ENCODE measurements around the gene RALGAPB. TPM values are rescaled to one million over a fixed set of nuclear protein-coding genes. Genes with fewer than 3 reads are reported as not detected.

RALGAPB gene
- total RNA-seq, 2 experiments from 2014 or later = 30.4 to 31.9 TPM

DNA sequence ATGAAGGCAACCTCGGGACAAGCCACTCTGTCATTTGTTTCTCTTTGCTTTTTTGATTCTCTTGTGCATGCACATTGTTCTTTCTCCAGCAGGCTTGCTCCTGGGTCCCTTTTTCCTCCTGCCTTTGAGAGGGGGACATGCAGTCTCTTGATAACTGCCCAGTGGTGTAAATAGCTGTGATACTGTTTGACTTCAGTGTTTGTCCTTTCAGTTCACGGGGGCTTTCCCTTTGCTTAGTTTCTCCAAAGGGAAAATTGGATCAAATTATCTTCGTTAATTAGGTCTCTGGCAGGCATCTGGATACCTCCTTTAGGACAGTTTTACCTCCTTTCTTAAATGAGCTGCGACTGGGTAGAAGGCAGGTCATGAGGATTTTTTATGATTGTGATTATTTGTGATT, 41.5 kb downstream of the RALGAPB start:
- POLR2A ChIA-PET = no interaction called here
- no peak overlapping the region for H3K27ac ChIP-seq (ENCODE audit: low read depth in 1 of 2, low read length in 2 of 2)
- intact Hi-C loops (cut with DNase I, micrococcal nuclease) = no loop called here
- Mint-ChIP-seq H3K4me1 (ENCODE audit: low read depth) (no peaks in the 10 kb centered on the region), H3K4me3 (no peak overlapping the region), H3K27ac (no peak overlapping the region), H3K27me3 (no peaks in the 10 kb centered on the region), H3K9me3 (no peaks in the 10 kb centered on the region), H3K36me3 (ENCODE audit: low read depth) (peaks cover 86% of the 10 kb centered on the region)
- TF ChIP-seq, protein P1, sequence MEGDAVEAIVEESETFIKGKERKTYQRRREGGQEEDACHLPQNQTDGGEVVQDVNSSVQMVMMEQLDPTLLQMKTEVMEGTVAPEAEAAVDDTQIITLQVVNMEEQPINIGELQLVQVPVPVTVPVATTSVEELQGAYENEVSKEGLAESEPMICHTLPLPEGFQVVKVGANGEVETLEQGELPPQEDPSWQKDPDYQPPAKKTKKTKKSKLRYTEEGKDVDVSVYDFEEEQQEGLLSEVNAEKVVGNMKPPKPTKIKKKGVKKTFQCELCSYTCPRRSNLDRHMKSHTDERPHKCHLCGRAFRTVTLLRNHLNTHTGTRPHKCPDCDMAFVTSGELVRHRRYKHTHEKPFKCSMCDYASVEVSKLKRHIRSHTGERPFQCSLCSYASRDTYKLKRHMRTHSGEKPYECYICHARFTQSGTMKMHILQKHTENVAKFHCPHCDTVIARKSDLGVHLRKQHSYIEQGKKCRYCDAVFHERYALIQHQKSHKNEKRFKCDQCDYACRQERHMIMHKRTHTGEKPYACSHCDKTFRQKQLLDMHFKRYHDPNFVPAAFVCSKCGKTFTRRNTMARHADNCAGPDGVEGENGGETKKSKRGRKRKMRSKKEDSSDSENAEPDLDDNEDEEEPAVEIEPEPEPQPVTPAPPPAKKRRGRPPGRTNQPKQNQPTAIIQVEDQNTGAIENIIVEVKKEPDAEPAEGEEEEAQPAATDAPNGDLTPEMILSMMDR (IDR thresholded peaks at IDR 0.05) = no peak
- H3K4me1 ChIP-seq (ENCODE audit: insufficient read depth, low read length) = no peaks in the 10 kb centered on the region
- no peak for DNase-seq
- H3K27me3 ChIP-seq (ENCODE audit: control insufficient read depth in 1 of 2, insufficient read depth in 2 of 2, low read length in 2 of 2) = no peaks in the 10 kb centered on the region
- no peaks in the 10 kb centered on the region for H3K9me3 ChIP-seq (ENCODE audit: control insufficient read depth in 1 of 2, insufficient read depth in 1 of 2, low read length in 2 of 2)
- no peak for ATAC-seq (ENCODE audit: poor library complexity)
- H3K36me3 ChIP-seq (ENCODE audit: insufficient read depth, low read length) = peaks cover 59% of the 10 kb centered on the region
- CTCF ChIA-PET = interaction anchor here (0.6 to 1.0 kb wide), 2 partner anchors 16 to 97 kb away, joined by 3 to 4 read pairs; no protein-coding TSS in a partner anchor
- no peak overlapping the region for H3K4me3 ChIP-seq (ENCODE audit: low read length)

DNA sequence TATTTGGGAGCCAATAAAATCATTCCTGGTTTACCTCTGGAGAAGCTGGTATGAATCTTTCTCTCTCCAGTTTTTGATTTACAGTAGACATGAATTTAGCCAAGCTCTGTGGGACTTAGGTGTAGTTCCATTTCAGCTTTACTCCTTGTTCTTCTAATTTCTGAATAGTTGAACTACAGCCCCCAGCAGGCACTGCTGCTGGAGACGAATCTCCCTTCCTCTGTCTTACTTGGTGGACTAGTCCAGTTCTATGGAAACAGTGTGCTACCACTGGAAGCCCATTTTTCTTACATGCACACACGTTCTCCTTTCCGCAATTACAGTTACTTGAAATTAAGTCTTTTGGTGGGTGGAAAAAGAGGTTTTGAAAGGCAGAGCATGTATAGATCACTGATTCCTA, 42.3 kb downstream of the RALGAPB start:
- Histone ChIP-seq H3K4me1 (ENCODE audit: insufficient read depth, low read length) (no peaks in the 10 kb centered on the region), H3K36me3 (ENCODE audit: insufficient read depth, low read length) (peaks cover 60% of the 10 kb centered on the region), H3K4me3 (ENCODE audit: low read length) (no peak overlapping the region), H3K27ac (ENCODE audit: low read depth in 1 of 2, low read length in 2 of 2) (no peak overlapping the region), H3K27me3 (ENCODE audit: control insufficient read depth in 1 of 2, insufficient read depth in 2 of 2, low read length in 2 of 2) (no peaks in the 10 kb centered on the region), H3K9me3 (ENCODE audit: control insufficient read depth in 1 of 2, insufficient read depth in 1 of 2, low read length in 2 of 2) (no peaks in the 10 kb centered on the region)
- ChIA-PET POLR2A (no interaction called here), CTCF (no interaction called here)
- no peaks in the 10 kb centered on the region for H3K4me1 Mint-ChIP-seq (ENCODE audit: low read depth)
- no peaks in the 10 kb centered on the region for H3K9me3 Mint-ChIP-seq
- peaks cover 86% of the 10 kb centered on the region for H3K36me3 Mint-ChIP-seq (ENCODE audit: low read depth)
- no peak for DNase-seq
- TF ChIP-seq, protein P1 (IDR thresholded peaks at IDR 0.05) = no peak
- H3K4me3 Mint-ChIP-seq = no peak overlapping the region
- ATAC-seq (ENCODE audit: poor library complexity) = no peak
- no peaks in the 10 kb centered on the region for H3K27me3 Mint-ChIP-seq
- intact Hi-C loops (cut with DNase I, micrococcal nuclease) = no loop called here
- H3K27ac Mint-ChIP-seq = no peak overlapping the region

DNA sequence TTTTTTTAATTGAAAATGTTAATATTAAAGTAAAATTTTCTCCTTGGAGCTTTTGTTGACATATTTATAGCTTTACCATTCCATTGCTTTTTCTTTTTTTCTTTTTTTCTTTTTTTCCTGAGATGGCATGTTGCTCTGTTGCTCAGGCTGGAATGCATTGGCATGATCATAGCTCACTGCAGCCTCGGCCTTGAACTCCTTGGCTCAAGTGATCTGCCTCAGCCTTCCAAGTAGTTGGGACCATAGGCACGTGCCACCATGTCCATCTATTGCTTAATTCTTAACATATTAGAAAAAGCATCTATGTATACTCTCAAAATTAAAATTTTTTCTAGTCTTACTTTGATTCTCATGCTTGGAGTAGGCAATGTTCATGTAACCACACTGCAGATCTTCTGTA, 43.0 kb downstream of the RALGAPB start:
- CTCF ChIA-PET = no interaction called here
- no peaks in the 10 kb centered on the region for H3K27me3 Mint-ChIP-seq
- Histone ChIP-seq H3K9me3 (ENCODE audit: control insufficient read depth in 1 of 2, insufficient read depth in 1 of 2, low read length in 2 of 2) (no peaks in the 10 kb centered on the region), H3K4me3 (ENCODE audit: low read length) (no peak overlapping the region), H3K27ac (ENCODE audit: low read depth in 1 of 2, low read length in 2 of 2) (no peak overlapping the region), H3K27me3 (ENCODE audit: control insufficient read depth in 1 of 2, insufficient read depth in 2 of 2, low read length in 2 of 2) (no peaks in the 10 kb centered on the region), H3K36me3 (ENCODE audit: insufficient read depth, low read length) (peaks cover 54% of the 10 kb centered on the region), H3K4me1 (ENCODE audit: insufficient read depth, low read length) (no peaks in the 10 kb centered on the region)
- H3K27ac Mint-ChIP-seq = no peak overlapping the region
- H3K36me3 Mint-ChIP-seq (ENCODE audit: low read depth) = peaks cover 83% of the 10 kb centered on the region
- H3K4me1 Mint-ChIP-seq (ENCODE audit: low read depth) = no peaks in the 10 kb centered on the region
- DNase-seq (no peak), ATAC-seq (ENCODE audit: poor library complexity) (no peak)
- POLR2A ChIA-PET = no interaction called here
- intact Hi-C loops (cut with DNase I, micrococcal nuclease) = no loop called here
- no peaks in the 10 kb centered on the region for H3K9me3 Mint-ChIP-seq
- TF ChIP-seq, protein P1 (IDR thresholded peaks at IDR 0.05) = no peak
- no peak overlapping the region for H3K4me3 Mint-ChIP-seq

Measured in CD4-positive, alpha-beta T cell (primary cell).